Neural progenitor cell (in vitro differentiated cells): ENCODE data around the gene FASTKD2.

Source experiments
- EZH2 ChIP-seq: fragments of 200-600 bp; sonication (generic); IDR thresholded peaks from 2 replicates; pipeline ENCODE4 v1.6.1; 2017; ENCODE audit warnings: antibody characterized with exemption, mild to moderate bottlenecking, moderate library complexity
- EZH2phosphoT487 ChIP-seq: fragments of 200-600 bp; sonication (generic); IDR thresholded peaks from 2 replicates; pipeline ENCODE4 v1.6.1; 2017; ENCODE audit warnings: antibody characterized with exemption
- TF ChIP-seq, protein P1 (sequence below): fragments of 200-600 bp; sonication (generic); IDR thresholded peaks from 2 replicates; pipeline ENCODE4 v1.5.1; 2017; ENCODE audit warnings: antibody characterized with exemption, mild to moderate bottlenecking

DNA sequence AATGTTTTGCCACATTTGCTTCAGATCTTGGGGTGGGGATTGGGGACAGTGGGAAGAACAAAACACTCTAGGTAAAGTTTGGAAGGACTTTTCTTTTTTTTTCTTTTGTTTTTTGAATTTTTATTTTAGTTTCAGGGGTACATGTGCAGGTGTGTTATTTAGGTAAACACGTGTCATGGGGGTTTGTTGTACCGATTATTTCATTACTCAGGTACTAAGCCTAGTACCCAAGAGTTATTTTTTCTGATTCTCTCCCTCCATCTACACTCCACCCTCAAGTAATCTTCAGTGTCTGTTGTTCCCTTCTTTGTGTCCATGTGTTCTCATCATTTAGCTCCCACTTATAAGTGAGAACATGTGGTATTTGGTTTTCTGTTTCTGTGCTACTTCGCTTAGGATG, 73.3 kb downstream of the FASTKD2 start:
- TF ChIP-seq, protein P1, sequence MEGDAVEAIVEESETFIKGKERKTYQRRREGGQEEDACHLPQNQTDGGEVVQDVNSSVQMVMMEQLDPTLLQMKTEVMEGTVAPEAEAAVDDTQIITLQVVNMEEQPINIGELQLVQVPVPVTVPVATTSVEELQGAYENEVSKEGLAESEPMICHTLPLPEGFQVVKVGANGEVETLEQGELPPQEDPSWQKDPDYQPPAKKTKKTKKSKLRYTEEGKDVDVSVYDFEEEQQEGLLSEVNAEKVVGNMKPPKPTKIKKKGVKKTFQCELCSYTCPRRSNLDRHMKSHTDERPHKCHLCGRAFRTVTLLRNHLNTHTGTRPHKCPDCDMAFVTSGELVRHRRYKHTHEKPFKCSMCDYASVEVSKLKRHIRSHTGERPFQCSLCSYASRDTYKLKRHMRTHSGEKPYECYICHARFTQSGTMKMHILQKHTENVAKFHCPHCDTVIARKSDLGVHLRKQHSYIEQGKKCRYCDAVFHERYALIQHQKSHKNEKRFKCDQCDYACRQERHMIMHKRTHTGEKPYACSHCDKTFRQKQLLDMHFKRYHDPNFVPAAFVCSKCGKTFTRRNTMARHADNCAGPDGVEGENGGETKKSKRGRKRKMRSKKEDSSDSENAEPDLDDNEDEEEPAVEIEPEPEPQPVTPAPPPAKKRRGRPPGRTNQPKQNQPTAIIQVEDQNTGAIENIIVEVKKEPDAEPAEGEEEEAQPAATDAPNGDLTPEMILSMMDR, result no peak
- TF ChIP-seq EZH2 (no peak), EZH2phosphoT487 (no peak)
